Measurements from ENCODE around the gene KCNK10. TPM values are rescaled to one million over a fixed set of nuclear protein-coding genes. Genes with fewer than 3 reads are reported as not detected.

KCNK10 gene
- total RNA-seq, 1 experiment from 2014 or later, result not detected

DNA sequence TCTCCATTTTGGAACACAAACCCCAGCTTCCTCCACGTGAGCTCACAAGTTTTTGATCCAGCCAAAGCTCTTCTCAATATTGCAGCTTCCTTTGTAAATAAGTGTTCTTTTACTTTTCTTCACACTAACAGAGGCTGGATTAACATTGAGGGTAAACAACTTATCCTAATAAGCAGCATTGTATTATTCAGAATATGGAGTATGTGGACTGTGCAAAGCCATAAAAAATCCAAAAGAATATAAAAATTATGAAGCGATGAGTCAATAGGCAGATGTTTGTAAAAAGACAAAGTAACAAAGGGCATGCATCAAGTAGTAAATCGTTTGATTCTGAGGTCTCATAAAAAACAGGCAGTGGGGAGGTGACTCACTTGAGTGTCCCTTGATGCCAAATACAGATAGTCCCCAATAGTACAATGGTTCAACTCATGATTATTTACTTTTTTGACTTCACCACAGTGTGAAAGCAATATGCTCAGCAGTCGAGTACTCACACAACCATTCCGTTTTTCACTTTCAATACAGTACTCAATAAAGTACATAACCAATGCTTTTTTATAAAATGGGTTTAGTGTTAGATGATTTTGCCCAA lies 23.1 kb upstream of the KCNK10 start:
- no TSS peak for BruUV-seq (replicated peaks)
- Histone ChIP-seq H3K4me1 (ENCODE audit: insufficient read depth, low read length, poor library complexity, severe bottlenecking) (no peaks in the 10 kb centered on the region), H3K27me3 (replicated peaks; ENCODE audit: insufficient read depth, low read depth, low read length, poor library complexity) (no peaks in the 10 kb centered on the region), H3K27ac (ENCODE audit: low read depth, low read length, poor library complexity, severe bottlenecking) (no peak overlapping the region), H3K4me3 (ENCODE audit: low read depth, low read length, poor library complexity, severe bottlenecking) (no peak overlapping the region), H3K9me3 (ENCODE audit: low read depth, low read length, poor library complexity, severe bottlenecking) (no peaks in the 10 kb centered on the region), H3K36me3 (ENCODE audit: insufficient read depth, low read length, poor library complexity, severe bottlenecking) (no peaks in the 10 kb centered on the region)
- ChIA-PET POLR2A (ENCODE audit: low non-redundant PET) (no interaction called here), CTCF (no interaction called here)
- intact Hi-C loops (cut with micrococcal nuclease; ENCODE audit: unreplicated experiment), result no loop called here
- TF ChIP-seq CTCF (conservative IDR thresholded peaks at IDR 0.05; ENCODE audit: low read depth, low read length), result no peak
- TF ChIP-seq EZH2 (IDR thresholded peaks at IDR 0.05; ENCODE audit: borderline replicate concordance, low read depth, low read length, poor library complexity, severe bottlenecking), result no peak
- no peak for DNase-seq (ENCODE audit: low spot score)

GRCh38 chr14:88342980-88343379 lies 19.9 kb upstream of the KCNK10 start:
- Histone ChIP-seq H3K4me3 (ENCODE audit: low read depth, low read length, poor library complexity, severe bottlenecking) (no peak overlapping the region), H3K27ac (ENCODE audit: low read depth, low read length, poor library complexity, severe bottlenecking) (no peak overlapping the region), H3K4me1 (ENCODE audit: insufficient read depth, low read length, poor library complexity, severe bottlenecking) (no peaks in the 10 kb centered on the region), H3K9me3 (ENCODE audit: low read depth, low read length, poor library complexity, severe bottlenecking) (no peaks in the 10 kb centered on the region), H3K36me3 (ENCODE audit: insufficient read depth, low read length, poor library complexity, severe bottlenecking) (no peaks in the 10 kb centered on the region), H3K27me3 (replicated peaks; ENCODE audit: insufficient read depth, low read depth, low read length, poor library complexity) (peaks cover 12% of the 10 kb centered on the region)
- no peak for TF ChIP-seq CTCF (conservative IDR thresholded peaks at IDR 0.05; ENCODE audit: low read depth, low read length)
- no peak for TF ChIP-seq EZH2 (IDR thresholded peaks at IDR 0.05; ENCODE audit: borderline replicate concordance, low read depth, low read length, poor library complexity, severe bottlenecking)
- CTCF ChIA-PET, result no interaction called here
- DNase-seq (ENCODE audit: low spot score), result no peak
- intact Hi-C loops (cut with micrococcal nuclease; ENCODE audit: unreplicated experiment), result no loop called here
- POLR2A ChIA-PET (ENCODE audit: low non-redundant PET), result no interaction called here
- BruUV-seq (replicated peaks), result no TSS peak

- intact Hi-C loops (cut with micrococcal nuclease; ENCODE audit: unreplicated experiment), result no loop called here
- H3K27ac ChIP-seq (ENCODE audit: low read depth, low read length, poor library complexity, severe bottlenecking), result no peak overlapping the region
- POLR2A ChIA-PET (ENCODE audit: low non-redundant PET), result no interaction called here
- H3K36me3 ChIP-seq (ENCODE audit: insufficient read depth, low read length, poor library complexity, severe bottlenecking), result no peaks in the 10 kb centered on the region
- TF ChIP-seq CTCF (conservative IDR thresholded peaks at IDR 0.05; ENCODE audit: low read depth, low read length) (no peak), EZH2 (IDR thresholded peaks at IDR 0.05; ENCODE audit: borderline replicate concordance, low read depth, low read length, poor library complexity, severe bottlenecking) (no peak)
- H3K9me3 ChIP-seq (ENCODE audit: low read depth, low read length, poor library complexity, severe bottlenecking), result no peaks in the 10 kb centered on the region
- no TSS peak for BruUV-seq (replicated peaks)
- DNase-seq (ENCODE audit: low spot score), result no peak
- H3K4me1 ChIP-seq (ENCODE audit: insufficient read depth, low read length, poor library complexity, severe bottlenecking), result no peaks in the 10 kb centered on the region
- CTCF ChIA-PET, result no interaction called here
- H3K27me3 ChIP-seq (replicated peaks; ENCODE audit: insufficient read depth, low read depth, low read length, poor library complexity), result peaks cover 19% of the 10 kb centered on the region
- H3K4me3 ChIP-seq (ENCODE audit: low read depth, low read length, poor library complexity, severe bottlenecking), result no peak overlapping the region
Measured at GRCh38 chr14:88340357-88340756, 17.3 kb upstream of the KCNK10 start.
